Measurements from ENCODE around the gene TBC1D23. TPM values are rescaled to one million over a fixed set of nuclear protein-coding genes. Genes with fewer than 3 reads are reported as not detected.
"Not testable (repeated sequence)": the region's sequence is repeated elsewhere in the genome, so short reads cannot be mapped to it uniquely, and the experiment has no call there.

Gene TBC1D23
- total and polyA plus RNA-seq, 11 donors: 13.6 to 41.7 (median 32.9) TPM

DNA sequence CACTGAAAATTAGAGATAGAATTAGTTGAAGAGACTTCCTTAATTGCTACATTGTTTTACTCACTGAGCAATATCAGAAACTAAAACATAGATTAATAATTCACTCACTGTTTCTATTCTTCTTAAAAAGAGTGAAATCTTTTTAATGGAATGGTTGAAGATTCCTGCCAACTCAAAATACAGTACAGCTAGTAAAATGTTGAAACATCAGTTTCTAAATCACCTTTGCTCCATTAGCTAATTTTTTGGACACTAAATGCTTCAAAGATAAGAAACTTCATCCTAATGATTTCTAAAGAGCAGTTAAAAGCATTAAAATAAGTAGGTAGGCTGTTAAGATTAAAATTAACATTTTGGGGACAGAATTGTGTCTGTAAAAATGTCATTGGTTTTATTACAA lies 63.3 kb downstream of the TBC1D23 start:
- no peak overlapping the region for H3K27ac ChIP-seq
- no peak overlapping the region for H3K4me3 ChIP-seq
- peaks cover 0 to 4% (median 0%) of the 10 kb centered on the region in 12 donors for H3K9me3 ChIP-seq
- no peaks in the 10 kb centered on the region for H3K4me1 ChIP-seq
- no peak for TF ChIP-seq POLR2A (IDR thresholded peaks at IDR 0.05)
- TF ChIP-seq, protein P1, sequence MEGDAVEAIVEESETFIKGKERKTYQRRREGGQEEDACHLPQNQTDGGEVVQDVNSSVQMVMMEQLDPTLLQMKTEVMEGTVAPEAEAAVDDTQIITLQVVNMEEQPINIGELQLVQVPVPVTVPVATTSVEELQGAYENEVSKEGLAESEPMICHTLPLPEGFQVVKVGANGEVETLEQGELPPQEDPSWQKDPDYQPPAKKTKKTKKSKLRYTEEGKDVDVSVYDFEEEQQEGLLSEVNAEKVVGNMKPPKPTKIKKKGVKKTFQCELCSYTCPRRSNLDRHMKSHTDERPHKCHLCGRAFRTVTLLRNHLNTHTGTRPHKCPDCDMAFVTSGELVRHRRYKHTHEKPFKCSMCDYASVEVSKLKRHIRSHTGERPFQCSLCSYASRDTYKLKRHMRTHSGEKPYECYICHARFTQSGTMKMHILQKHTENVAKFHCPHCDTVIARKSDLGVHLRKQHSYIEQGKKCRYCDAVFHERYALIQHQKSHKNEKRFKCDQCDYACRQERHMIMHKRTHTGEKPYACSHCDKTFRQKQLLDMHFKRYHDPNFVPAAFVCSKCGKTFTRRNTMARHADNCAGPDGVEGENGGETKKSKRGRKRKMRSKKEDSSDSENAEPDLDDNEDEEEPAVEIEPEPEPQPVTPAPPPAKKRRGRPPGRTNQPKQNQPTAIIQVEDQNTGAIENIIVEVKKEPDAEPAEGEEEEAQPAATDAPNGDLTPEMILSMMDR (IDR thresholded peaks at IDR 0.05): no peak
- no peak for ATAC-seq
- H3K36me3 ChIP-seq: peaks cover 3 to 85% (median 67%) of the 10 kb centered on the region in 9 donors
- intact Hi-C loops (cut with DNase I): no loop called here
- DNase-seq: no peak
- no peaks in the 10 kb centered on the region for H3K27me3 ChIP-seq

DNA sequence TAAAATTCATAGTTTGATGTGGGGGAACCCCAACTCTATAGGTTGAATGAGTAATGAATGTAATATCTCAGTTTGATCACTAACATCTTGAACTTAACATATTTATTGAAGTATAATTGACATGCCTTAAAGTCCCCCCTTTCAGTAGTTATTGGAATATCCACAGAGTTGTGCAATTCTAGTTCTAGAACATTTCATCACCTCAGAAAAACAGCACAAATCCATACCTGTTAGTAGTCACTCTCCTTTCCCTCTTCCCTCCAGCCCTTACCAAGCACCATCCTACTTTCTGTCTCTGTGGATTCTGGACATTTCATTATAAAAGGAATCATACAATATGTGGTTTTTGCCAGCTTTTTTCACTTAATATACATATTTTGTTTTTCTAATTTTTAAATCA lies 65.0 kb downstream of the TBC1D23 start:
- no peak for ATAC-seq

DNA sequence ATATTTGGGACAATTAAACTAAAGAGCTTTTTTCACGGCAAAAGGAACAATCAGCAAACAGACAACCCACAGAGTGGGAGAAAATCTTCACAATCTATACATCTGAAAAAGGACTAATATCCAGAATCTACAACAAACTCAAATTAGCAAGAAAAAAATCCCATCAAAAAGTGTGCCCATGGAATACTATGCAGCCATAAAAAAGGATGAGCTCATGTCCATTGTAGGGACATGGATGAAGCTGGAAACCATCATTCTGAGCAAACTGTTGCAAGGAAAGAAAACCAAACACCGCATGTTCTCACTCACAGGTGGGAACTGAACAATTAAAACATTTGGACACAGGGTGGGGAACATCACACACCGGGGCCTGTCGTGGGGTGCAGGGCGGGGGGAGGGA lies 66.6 kb downstream of the TBC1D23 start:
- H3K27ac ChIP-seq; H3K4me1 ChIP-seq; ATAC-seq; H3K4me3 ChIP-seq; H3K27me3 ChIP-seq; H3K9me3 ChIP-seq; intact Hi-C loops (cut with DNase I); DNase-seq: not testable (repeated sequence)
- peaks cover 0 to 52% (median 35%) of the 10 kb centered on the region in 9 donors for H3K36me3 ChIP-seq
- 96 to 98% (median 98%) methylated on average over 5 of the region's 5 CpGs for WGBS, 4 donors

More for the DNA sequence above, 65.0 kb downstream of the TBC1D23 start:
- intact Hi-C loops (cut with DNase I): no loop called here
- DNase-seq: no peak
- H3K27ac ChIP-seq: no peak overlapping the region
- no peaks in the 10 kb centered on the region for H3K27me3 ChIP-seq
- H3K9me3 ChIP-seq: peaks cover 0 to 4% (median 0%) of the 10 kb centered on the region in 12 donors
- TF ChIP-seq, protein P1 (IDR thresholded peaks at IDR 0.05): no peak
- no peak for TF ChIP-seq POLR2A (IDR thresholded peaks at IDR 0.05)
- no peak overlapping the region for H3K4me3 ChIP-seq
- H3K36me3 ChIP-seq: peaks cover 0 to 67% (median 50%) of the 10 kb centered on the region in 9 donors
- no peaks in the 10 kb centered on the region for H3K4me1 ChIP-seq

DNA sequence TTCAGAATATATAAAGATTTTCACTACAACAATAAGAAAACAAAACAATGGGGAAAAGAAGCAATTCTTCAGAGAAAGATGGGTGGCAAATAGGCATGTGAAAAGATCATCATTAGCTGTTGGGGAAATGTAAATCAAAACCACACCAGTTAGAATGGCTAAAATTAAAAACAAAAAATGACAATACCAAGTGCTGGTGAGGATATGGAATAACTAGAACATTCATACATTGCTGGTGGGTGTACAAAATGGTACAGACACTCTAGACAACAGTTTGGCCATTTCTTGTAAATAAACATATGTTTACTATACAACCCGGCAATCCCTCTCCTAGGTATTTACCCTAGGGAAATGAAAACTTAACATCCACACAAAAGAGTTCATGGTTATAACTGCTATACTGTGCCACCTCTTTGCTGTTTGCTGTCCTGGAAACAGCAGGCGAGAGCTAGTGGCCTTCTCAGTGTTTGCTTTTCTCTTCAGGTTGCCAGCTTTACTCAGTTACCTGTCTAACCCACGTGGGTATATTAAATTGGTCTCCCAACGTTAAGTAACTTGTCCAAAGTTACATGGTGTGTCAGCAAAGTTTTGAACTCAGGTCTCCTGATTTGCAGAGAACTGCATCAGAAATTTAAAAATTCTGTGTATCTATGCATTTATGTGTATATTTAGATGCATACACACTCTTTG lies 69.2 kb downstream of the TBC1D23 start:
- DNase-seq: no peak
- Histone ChIP-seq H3K27me3 (no peaks in the 10 kb centered on the region), H3K27ac (no peak overlapping the region), H3K9me3 (peaks cover 0 to 4% (median 0%) of the 10 kb centered on the region in 12 donors), H3K4me1 (peaks cover 0 to 10% (median 0%) of the 10 kb centered on the region in 12 donors), H3K36me3 (peaks cover 0 to 26% (median 10%) of the 10 kb centered on the region in 9 donors), H3K4me3 (no peak overlapping the region)
- WGBS, 4 donors: 87 to 94% (median 88%) methylated on average over 4 of the region's 4 CpGs
- intact Hi-C loops (cut with DNase I): loop anchor here in 2 of 10 donors (10.0 kb wide), 2 partner anchors 55 to 75 kb away; partner anchors contain the start of genes LNP1 (in 1 of the 2) and TOMM70 (in 1 of the 2)
- no peak for ATAC-seq
- TF ChIP-seq POLR2A (IDR thresholded peaks at IDR 0.05): no peak
- TF ChIP-seq, protein P1 (IDR thresholded peaks at IDR 0.05): no peak

All from heart left ventricle (tissue), 16 donors.